RWPE1 (cell line): Measurements from ENCODE around the gene ZSWIM5.
"Not testable (repeated sequence)": the region's sequence is repeated elsewhere in the genome, so short reads cannot be mapped to it uniquely, and the experiment has no call there.

Source experiments
- CTCF ChIA-PET: fragments of 350-600 bp; sonication (Branson Sonifier 250); formaldehyde crosslinking; extraction: SDS; loops from one replicate; lab custom pipeline; 2021; lab: Yijun Ruan, JAX
- POLR2A ChIA-PET: fragments of 400-600 bp; formaldehyde crosslinking; extraction: SDS; loops from one replicate; lab custom pipeline; 2020; ENCODE audit warnings: antibody characterized with exemption; ENCODE audit not compliant: low non-redundant PET; lab: Yijun Ruan, JAX
- DNase-seq: peaks from one replicate; pipeline ENCODE4 v3.0.0; 2012; ENCODE audit warnings: low spot score
- H3K27ac ChIP-seq: fragments of 450-650 bp; 2 replicates; pipeline ENCODE4 v1.5.1; 2017
- TF ChIP-seq, protein P1 (sequence below): fragments of 450-650 bp; conservative IDR thresholded peaks from 2 replicates; pipeline ENCODE4 v1.5.1; 2017; ENCODE audit warnings: low read depth, mild to moderate bottlenecking

ZSWIM5 gene

DNA sequence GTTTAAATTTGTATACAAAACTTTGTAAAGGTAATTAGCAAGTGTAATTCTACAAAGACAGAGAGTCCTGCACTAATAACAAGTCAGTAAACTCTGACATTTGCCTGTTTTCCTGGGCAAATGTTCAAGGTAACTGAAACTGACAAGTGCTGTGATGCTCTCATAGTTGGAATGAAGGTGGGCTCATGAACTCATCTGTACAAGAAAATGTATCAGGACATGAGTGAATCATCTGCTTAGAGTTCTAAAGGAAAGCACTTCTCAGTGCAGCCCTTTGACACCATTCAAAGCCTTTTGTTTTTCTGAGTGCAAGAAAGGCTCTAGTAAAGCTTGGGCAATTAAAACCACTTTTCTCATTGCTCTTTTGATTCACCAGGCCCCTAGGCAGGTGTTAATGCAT lies 102.9 kb downstream of the ZSWIM5 start:
- no peak for DNase-seq
- ChIA-PET POLR2A (no interaction called here), CTCF (no interaction called here)
- H3K27ac ChIP-seq: no peak overlapping the region
- TF ChIP-seq, protein P1, sequence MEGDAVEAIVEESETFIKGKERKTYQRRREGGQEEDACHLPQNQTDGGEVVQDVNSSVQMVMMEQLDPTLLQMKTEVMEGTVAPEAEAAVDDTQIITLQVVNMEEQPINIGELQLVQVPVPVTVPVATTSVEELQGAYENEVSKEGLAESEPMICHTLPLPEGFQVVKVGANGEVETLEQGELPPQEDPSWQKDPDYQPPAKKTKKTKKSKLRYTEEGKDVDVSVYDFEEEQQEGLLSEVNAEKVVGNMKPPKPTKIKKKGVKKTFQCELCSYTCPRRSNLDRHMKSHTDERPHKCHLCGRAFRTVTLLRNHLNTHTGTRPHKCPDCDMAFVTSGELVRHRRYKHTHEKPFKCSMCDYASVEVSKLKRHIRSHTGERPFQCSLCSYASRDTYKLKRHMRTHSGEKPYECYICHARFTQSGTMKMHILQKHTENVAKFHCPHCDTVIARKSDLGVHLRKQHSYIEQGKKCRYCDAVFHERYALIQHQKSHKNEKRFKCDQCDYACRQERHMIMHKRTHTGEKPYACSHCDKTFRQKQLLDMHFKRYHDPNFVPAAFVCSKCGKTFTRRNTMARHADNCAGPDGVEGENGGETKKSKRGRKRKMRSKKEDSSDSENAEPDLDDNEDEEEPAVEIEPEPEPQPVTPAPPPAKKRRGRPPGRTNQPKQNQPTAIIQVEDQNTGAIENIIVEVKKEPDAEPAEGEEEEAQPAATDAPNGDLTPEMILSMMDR: no peak

DNA sequence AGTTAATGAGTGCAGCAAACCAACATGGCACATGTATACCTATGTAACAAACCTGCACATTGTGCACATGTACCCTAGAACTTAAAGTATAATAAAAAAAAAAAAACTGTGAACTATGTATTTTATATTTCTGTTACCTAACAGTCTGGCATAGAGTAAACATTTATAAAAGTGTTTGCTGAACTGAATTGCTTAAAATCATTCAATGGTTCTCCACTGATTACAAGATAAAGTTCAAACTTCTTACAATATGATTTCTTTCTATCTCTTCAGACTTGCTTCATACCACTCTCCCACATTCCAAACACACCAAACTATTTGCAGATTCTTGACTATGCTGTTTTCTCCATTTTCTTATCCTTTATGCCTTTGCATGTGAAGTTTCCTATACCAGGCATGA lies 104.5 kb downstream of the ZSWIM5 start:
- CTCF ChIA-PET: no interaction called here
- POLR2A ChIA-PET: no interaction called here
- DNase-seq: no peak
- TF ChIP-seq, protein P1: no peak
- H3K27ac ChIP-seq: no peak overlapping the region

DNA sequence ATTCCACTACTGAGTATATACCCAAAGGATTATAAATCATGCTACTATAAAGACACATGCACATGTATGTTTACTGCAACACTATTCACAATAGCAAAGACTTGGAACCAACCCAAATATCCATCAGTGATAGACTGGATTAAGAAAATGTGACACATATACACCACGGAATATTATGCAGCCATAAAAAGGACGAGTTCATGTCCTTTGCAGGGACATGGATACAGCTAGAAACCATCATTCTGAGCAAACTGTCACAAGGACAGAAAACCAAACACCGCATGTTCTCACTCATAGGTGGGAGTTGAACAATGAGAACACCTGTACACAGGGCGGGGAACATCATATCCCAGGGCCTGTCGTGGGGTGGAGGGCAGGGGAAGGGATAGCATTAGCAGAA lies 104.9 kb downstream of the ZSWIM5 start:
- DNase-seq, H3K27ac ChIP-seq, CTCF ChIA-PET, POLR2A ChIA-PET: not testable (repeated sequence)

DNA sequence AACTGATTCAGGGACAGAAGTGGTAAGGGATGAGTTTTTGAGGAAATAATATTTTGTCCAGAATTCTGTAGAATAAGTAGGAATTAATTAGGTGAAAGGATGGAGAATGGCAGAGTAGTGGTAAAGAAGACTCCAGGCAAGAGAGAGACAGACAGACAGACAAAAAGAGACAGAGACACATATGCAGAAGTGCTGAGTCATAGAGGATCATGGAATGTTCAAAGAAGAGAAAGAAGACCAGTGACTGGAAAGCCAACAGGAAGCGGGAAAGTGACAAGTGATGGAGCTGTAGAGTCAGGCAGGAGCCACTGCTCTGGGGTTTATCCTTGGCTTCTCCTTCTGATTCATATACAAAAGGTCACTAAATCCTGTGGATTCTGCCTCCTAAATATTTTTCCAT lies 108.5 kb downstream of the ZSWIM5 start:
- DNase-seq: no peak
- POLR2A ChIA-PET: no interaction called here
- H3K27ac ChIP-seq: no peak overlapping the region
- TF ChIP-seq, protein P1: no peak
- CTCF ChIA-PET: interaction anchor here (0.7 kb wide), 2 partner anchors 98 to 168 kb away, joined by 3 read pairs; no protein-coding TSS in a partner anchor

DNA sequence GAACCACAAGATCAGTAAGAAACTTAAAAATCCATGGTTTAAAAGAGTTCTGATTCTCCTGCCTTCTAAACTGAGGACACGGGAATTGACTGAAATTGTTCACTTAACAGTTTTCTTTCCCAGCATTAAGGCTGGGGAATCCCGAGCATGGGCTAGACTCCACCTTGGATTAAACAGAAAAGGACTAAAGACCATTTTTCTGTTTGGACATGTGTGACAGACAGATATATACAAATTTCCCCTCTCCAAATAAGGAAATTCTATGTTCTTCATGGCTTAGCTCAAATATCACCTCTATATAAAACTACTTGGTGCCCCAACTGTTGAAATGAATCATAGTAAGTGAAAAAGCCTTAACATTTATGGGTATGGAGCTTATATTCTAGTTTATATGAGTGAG lies 109.3 kb downstream of the ZSWIM5 start:
- TF ChIP-seq, protein P1: no peak
- no peak overlapping the region for H3K27ac ChIP-seq
- no peak for DNase-seq
- ChIA-PET POLR2A (no interaction called here), CTCF (no interaction called here)

DNA sequence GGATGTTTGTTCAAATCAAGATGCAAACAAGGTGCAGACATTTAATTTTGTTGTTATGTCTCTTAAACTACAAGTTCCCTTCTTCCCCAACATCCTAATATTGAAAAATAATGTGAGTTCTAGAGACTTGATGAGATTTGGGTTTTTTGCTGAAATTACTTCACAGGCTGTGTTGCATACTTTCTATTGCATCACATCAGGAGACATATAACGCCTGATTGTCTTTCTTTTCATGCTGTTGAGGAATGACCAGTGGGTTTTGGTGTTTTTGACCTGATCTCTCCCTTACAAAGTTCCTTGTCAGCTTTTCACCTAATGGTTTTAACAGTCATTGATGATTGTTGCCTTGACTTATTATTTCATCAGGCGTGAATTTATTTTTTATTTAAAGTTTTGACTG lies 111.0 kb downstream of the ZSWIM5 start:
- CTCF ChIA-PET: no interaction called here
- TF ChIP-seq, protein P1: no peak
- no peak overlapping the region for H3K27ac ChIP-seq
- DNase-seq: no peak
- POLR2A ChIA-PET: no interaction called here

DNA sequence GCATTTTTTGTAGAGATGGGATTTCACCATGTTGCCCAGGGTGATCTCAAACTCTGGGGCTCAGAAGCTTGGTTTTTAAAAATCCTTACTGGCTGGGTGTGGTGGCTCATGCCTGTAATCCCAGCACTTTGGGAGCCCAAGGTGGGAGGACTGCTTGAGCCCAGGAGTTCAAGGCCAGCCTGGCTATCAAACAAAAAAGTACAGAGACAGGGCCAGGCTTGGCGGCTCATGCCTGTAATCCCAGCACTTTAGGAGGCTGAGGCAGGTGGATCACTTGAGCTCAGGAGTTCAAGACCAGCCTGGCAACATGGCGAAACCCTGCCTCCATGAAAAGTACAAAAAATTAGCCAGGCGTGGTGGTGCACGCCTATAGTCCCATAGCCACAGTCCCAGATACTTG lies 112.0 kb downstream of the ZSWIM5 start:
- CTCF ChIA-PET, POLR2A ChIA-PET: not testable (repeated sequence)

DNA sequence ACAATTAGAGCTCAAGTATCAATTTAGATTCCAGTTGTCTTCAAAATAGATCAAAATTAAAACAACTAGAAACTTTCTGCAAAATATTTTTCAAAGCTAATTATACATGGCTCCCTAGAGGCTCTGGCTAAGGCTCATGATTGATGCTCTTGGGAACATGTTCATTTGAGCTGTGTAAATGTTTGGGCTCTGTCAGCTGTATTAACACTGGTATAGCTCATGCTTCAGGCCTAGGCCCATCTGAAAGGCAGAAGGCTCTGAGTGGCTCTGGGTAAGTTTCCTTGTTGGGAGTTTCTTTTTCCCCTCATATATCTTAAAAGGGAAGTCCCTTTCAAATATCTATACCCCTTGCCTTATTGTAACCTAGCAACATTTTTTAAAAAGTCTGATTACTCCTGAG lies 113.1 kb downstream of the ZSWIM5 start:
- ChIA-PET CTCF (no interaction called here), POLR2A (no interaction called here)
- H3K27ac ChIP-seq: no peak overlapping the region
- TF ChIP-seq, protein P1: no peak
- DNase-seq: no peak

More for the DNA sequence above, 112.0 kb downstream of the ZSWIM5 start:
- DNase-seq, H3K27ac ChIP-seq: not testable (repeated sequence)
